ENCODE results near the gene ELMO3.

ELMO3 gene

DNA sequence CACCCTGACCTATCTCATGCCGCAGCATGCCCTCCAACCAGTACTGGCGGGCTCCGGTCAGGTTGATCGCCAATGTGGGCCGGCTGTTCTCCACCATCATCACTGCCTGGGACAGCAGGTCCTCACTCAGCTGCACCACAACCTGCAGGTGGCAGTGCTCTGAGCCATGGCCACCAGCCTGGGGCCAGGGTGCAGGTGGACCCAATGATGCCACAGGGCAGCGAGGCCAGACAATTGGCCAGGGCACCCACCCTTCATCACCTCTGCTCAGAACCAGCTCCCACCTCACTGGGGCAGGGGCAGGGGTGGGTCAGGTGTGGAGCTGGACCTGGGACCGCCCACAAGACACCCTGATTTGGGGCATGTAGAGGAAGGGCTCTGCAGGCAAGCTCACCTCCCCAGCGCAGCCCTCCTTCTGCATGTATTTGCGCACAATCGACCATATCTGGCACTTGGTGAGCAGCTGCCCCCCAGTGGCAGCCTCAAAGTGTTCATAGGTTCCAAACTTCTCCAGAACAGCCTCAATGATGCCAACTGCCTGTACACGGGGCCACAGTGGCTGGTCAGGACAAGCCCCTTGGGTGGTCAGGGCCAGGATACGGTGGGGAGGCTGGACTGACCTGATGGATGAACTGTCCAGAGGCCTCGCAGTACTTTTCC is 19.4 kb upstream of the ELMO3 start:
- DNase-seq (ENCODE audit: low spot score): no peak

DNA sequence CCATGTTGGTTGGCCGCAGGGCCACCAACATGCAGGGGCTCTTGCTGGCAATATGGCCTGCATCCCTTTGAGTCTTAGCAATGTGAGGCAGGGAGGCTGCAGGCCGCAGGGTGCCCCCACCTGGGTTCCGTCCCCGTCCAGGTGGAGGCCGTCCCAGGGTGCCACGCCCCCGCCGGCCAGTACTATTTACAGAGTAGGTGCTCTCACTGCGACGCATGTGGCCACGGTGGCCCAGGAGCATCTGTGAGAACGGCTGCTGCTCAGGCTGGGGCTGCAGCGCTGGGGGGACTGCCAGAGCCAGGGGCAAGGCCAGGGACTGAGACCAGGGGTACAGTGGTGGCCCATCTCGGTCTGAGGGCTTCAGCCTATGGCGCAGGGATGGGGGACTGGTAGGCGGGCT is 18.8 kb upstream of the ELMO3 start:
- no peak for DNase-seq (ENCODE audit: low spot score)

DNA sequence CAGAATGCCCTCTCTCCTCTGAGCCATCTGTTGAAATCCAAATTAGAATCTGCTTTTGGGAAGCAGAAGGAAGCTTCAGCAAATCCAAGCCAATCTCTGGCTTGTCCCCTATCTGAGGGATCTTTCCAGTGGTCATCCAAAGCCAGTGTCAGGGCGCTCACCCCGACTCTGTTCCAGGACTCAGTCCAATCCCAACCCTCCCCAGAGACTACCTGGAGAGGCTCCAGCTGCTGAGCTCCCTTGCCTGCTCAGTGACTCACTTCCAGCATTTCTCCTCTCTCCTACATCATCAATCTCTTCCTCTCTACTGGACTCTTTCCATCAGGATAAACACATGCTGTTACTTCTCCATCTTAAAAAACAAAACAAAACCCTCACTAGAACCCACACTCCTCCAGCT is 17.6 kb upstream of the ELMO3 start:
- DNase-seq (ENCODE audit: low spot score): no peak

DNA sequence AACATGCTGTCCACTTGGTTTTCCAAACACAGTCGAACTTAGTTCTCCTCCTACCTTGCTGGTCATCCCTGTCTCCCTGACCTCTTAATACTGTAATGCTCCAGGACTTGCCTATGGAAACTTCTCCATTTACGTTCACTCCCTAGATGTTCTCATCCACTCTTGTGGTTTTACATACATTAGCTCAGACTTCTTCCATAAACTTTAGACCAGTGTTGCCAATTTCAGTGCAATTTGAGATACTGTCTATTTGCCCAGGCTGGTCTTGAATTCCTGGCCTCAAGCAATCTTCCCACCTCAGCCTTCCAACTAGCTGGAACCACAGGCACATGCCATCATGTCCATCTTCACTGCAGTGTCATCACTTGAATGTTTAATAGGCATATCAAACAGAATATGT is 16.6 kb upstream of the ELMO3 start:
- DNase-seq (ENCODE audit: low spot score): no peak

DNA sequence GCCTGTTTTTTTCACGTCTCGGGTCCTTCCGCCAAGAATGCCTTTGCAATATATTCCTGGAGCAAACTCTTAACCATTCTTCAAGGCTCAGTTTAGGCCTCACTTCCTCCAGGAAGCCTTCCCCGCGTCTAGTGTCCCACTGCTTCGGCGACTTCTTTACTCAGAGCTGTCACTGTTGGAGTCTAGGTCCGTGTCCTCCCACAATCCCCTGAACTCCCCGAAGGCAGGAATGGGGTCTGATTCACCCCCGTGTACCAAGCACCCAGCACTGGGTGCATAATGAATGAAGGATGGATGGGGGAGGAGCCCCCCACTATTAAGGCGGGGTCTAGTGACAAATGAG is 15.7 kb upstream of the ELMO3 start:
- DNase-seq (ENCODE audit: low spot score): no peak

DNA sequence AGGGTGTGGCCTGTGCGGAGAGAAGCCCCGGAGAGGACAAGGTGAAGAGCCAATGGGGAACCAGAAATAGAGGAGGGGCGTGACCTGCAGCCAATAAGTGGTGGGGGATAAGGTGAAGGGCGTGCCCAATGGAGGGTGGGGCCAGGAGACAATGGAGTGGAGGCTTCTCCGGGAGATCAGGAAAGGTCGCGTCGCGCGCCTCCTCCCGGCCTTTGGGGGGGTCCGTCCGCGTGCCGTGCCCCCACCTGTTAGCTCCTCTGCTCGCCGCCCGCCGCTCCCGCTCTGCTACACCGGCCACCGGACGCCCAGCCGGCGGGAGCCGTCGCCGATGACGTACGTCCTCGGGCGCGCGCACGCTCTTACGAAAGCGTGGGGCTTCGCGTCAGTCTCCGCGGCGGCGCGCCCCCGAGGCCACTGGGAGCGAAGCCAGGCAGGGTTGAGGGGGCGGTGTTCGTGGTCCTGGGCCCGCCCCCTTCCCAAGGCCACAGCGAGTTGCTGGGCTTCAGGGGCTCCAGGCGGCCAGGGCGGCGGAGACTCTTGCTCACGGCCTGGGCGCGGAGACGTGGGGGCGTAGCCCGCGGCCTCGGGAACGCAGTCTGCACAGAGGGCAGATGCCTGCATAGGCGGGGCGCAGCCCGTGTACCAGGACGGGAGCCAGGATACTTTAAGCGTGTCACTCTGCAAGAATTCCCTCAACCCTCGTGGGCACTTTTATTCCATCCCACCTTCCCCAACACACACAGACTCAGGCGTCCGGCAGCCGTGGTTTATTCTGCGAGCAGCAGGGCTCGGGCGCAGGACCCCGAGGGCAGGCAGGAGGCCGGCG is 15.1 kb upstream of the ELMO3 start, which contains the start of gene MATCAP1:
MATCAP1 (minus strand) TSS at position 337 of the 826 bp plus-strand sequence. CDS start 3,353 bp downstream, outside the sequence.
- peak; percentile 99 for DNase-seq (ENCODE audit: low spot score)

DNA sequence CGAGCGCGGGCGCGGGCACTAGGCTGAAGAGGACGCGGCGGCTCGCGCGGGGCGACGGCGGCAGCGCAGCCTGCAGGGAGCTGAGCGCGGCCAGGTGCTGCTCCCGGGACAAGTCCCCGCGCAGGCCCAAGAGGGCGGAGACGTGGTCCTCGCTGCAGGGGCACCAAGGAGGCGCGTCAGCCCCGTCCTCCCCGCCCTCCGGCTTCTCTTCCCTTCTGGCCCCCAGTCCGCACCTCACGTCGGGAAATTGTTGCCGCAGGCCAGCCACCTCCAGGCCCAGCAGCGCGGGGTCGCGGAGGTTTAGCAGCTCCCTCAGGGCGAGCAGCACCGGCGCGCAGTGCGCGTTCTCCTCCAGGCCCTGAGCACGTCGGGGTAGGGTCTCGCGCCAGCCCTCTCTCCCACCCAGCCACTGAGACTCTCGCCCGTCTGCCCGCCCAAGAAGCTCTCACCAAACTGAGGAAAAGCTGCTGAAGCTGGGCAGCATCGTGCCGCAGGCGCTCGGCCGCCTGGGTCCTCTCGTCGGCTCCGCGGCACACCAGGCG is 14.4 kb upstream of the ELMO3 start:
- no peak for DNase-seq (ENCODE audit: low spot score)

DNA sequence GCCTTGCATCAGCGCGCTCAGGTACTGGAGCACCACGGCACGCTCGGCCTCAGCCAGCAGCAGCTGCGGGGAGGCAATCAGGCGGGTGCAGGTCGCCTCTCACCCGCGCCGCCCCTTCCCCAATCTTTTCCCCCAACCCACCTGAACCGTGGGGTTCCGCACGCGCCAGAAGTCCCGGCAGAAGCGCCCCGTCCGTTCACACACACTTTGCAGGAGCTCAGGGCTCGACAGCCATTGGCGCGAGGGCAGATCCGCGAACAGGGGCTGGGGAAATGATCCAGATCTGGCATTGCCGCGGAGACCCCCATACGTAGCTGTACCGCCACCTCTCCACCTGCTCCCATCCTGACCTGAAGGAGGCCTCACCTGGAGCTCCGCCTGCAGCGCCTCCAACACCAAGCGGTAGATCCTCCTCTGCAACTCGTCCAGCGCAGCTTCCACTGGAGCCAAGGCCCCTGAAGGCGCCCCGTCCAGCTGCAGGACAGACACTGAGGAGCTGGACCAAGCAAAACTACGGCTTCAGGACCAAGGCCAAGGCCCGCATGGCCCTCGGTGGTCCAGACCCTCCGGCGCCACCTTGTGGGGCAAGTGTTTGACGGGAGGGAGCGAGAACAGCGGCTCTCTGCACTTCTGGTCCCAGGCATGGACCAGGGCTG is 13.8 kb upstream of the ELMO3 start:
- peak; percentile 86 for DNase-seq (ENCODE audit: low spot score)

DNA sequence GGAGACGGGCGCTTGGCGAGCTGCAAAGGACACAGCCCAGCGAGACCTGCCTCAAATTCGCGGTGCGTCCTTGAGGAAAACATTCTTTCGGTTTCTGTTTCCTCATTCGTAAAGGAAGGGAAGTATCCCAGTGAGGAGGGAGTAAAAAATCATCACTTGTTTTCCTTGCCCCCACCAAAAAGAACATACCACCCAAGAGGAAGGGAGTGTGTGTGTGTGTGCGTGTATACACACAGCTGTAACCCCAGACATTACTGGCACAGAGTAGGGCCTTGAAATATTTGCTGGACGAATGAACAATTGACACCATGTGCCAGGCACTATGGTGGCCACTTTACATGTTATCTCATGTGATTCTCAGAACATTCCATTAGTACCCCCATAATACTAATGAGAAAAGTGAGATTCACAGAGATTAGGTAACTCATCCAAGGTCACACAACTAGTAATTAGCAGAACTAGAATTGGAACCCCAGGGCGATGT is 13.2 kb upstream of the ELMO3 start:
- no peak for DNase-seq (ENCODE audit: low spot score)

DNA sequence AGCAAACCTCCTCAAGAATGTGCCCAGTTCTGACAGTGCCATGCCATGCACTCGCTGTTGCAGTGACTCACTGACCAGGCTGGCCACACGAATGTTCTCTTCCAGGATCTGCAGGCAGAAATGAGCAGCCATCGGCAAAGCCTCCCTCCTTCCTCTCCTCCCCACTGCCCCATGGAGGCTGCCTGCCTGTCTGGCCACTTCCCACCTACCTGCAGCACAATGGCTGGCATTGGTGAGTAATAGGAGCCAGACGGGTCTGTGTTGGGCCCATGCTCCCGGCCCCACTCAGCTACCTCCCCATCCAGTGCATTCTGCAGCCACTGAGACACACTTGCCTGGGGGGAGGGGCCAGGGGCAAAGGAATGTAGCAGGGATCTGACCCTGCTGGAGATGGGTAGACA is 12.4 kb upstream of the ELMO3 start:
- DNase-seq (ENCODE audit: low spot score): no peak

DNA sequence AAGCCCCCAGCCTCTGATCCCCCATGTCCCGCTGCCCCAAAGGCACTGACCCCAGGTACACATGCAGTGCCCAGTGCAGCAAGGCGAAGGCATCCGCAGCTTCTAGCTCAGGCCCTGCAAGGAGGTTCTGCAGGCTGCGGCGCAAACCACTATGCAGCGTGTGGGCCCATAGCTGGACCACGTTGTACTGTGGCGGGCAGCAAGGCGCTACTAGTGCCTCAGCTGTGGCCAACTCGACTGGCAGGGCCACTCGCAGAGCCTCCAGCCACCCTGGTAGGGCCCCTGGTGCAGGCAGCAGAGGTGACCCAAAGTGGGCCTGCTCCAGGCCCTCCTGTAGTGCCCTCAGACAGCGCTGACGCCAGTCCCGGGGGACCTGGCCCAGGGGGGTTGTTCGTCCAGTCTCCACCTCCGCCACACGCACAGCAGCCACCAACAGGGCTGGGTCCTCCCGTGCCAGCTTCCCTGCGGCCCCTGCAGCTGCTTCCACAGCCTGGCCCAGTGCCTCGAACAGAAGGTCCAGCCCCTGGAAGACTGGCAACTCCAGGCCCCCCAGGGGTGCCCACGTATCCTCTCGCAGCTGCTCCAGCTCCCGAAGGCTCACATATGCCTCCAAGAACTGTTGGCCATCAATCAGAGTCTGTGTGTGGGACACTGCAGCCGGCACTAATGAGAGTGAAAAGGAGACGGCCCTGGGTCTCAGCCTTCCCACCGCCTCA is 11.6 kb upstream of the ELMO3 start:
- DNase-seq (ENCODE audit: low spot score): no peak

DNA sequence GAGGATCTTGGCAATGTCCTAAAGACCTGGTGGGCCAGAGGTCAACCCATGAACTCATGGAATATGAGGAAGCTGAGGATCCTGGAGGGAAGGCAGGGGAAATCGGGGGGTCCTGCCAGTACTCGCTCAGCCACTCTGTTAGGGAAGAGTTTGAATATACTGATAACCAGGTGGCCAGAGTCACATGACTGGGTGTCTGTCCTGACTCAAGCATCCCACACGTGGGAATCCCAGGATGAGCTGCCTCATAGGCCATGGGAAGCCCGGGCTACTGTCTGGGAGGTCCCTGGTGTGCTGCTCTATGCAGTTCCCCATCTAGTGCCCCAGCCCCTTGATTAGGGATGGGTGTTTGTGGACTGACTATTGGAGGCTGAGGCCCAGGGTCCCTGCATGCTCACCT is 10.6 kb upstream of the ELMO3 start:
- no peak for DNase-seq (ENCODE audit: low spot score)

DNA sequence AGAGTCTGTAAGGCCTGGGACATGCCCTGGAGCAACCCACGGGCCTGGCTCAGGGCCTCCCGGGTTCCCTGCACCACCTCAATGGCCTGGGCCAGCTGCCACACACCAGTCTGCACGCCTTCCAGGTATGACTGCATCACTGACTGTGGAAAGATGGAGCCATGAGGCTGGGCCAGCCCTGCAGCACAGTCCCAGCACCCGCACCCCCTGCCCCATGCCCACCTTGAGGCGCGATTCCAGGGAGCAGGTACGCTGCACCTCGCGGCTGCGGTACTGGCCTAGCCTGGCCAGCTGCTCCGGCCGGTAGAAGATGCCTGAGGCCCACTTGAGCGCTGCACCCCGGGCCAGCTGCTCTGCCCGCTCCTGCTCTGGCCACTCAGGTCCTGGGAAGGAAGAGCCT is 10.1 kb upstream of the ELMO3 start:
- DNase-seq (ENCODE audit: low spot score): no peak

DNA sequence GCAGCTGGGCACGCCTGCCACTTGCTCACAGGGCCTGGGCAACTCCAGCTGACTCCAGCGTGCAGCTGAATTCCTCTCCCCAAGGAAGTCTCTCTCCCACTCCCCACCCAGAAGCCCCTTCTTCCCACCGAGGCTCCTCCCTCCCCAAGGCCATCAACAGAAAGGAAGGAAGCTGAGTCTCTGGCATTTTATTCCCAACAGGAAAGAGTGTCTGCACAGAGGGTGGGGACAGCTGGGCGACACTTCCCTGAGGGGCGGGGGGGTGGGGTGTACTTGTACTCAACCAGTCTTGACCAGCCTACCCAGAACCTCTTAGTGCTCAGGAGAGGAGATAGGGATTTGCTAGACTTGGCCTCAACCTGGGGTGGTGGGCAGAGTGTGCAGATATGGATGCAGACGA is 8.9 kb upstream of the ELMO3 start, which contains the start of gene EXOC3L1:
EXOC3L1 (minus strand) TSS at position 96 of the 400 bp plus-strand sequence. CDS start 460 bp downstream, outside the sequence.
- peak; percentile 81 for DNase-seq (ENCODE audit: low spot score)

DNA sequence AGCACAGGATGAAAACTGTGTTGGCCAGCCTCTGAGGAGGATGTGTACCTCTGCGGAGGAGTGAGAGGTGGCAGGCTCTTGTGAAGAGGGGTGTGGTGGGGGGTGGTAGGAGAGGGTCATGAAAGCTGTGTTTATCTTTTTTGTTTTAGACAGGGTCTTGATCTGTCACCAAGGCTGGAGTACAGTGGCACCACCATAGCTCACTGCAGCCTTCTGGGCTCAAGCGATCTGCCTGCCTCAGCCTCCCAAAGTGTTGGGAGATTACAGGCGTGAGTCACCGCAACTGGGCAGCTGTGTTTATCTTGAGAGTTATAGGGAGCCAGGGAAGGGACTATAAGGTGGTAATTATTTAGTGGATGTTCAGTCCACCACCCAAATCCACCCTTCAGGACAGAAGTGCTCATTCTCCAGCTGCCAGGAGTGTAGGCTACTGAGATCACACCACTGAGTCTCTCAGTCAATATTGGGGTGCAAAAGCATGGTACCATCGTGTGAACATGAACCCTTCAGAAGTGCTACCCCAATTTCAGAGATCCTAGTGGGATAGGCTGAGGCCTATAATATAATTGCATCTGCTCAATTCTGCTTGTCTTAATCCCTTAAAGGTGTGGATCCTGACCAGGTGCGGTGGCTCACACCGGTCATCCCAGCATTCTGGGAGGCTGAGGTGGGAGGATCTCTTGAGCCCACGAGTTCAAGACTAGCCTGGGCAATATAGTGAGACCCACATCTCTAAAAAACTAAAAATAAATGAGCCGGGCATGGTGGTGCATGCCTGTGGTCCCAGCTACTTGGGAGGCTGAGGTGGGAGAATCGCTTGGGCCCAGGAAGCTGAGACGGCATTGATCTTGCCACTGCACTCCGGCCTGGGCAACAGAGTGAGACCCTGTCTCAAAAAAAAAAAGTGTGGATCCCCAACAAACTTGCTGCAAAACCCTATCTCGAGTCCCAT is 8.2 kb upstream of the ELMO3 start:
- no peak for DNase-seq (ENCODE audit: low spot score)

DNA sequence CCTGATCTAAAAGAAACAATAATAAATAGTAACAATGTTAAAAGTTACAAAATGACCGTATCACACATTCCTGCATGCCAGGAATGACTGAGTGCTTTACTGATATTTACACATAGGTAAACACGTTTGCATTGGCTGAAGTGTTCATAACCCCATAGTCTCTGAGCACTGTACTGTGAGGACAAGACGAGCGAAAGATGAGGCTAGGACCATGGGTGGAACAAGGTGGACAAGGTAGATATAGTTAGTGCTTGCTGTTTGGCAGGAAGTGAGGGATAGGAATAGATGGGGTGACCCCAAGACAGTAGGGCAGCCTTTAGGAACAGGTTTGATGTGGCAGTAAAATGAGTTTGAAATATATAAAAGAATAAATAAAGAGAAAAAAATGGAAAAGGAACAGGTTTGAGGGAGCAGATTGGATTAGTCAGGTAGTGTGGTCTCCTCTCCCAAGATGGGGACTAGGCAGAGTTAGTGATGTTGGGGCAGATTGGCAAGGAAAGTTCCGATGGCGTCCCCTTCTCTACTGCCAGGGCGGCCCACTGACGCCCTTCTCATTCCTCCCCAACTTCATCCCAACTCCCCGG is 7.4 kb upstream of the ELMO3 start:
- no peak for DNase-seq (ENCODE audit: low spot score)

DNA sequence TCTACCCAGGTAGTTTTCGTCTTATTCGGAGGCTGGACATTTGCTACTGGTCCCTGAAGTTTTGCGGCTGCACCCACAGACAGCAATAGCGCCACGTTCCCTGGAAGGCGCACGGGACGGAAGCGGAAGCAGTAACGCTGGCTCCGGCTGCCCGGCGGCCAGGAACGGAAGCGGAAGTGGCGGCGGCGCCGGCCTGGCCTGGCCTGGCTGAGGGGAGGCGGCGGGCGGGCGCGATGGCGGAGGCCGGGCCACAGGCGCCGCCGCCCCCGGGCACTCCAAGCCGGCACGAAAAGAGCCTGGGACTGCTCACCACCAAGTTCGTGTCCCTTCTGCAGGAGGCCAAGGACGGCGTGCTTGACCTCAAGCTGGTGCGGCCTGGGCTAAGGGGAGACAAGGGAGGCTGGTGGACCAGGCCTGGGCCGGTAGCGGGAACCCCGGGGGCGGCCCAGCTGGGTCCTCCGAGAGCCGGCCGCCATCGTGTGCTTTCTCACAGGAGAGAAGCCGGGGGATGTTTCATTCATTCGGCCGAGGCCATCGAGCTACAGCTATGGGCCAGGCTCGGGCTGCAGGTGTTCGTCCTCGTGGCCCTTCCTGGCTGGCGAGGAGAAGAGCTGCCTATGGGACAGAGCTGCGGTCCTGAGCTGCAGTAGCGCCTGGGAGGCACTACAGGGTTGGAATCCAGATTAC is 6.8 kb upstream of the ELMO3 start, which contains the start of gene E2F4:
E2F4 (plus strand) TSS at position 161 of the 687 bp plus-strand sequence; CDS start at position 234, 73 bp downstream.
- peak; percentile 87 for DNase-seq (ENCODE audit: low spot score)

DNA sequence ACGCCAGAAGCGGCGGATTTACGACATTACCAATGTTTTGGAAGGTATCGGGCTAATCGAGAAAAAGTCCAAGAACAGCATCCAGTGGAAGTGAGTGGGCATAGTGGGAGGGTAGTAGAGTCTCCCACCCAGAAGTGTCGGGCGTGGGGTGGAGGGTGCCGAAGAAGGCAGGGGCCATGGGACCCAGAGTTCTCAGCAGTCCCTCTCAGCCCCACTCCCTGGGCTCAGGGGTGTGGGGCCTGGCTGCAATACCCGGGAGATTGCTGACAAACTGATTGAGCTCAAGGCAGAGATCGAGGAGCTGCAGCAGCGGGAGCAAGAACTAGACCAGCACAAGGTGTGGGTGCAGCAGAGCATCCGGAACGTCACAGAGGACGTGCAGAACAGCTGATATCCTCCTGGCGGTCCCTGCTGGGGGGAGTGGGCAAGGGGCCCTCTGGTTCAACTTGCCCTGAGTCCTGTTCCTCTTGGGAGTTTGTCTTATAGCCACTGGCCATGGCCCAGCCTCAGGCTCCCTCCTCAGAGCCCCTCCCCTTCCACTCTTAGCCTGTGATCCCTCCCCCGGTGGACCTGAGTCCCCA is 6.1 kb upstream of the ELMO3 start:
- DNase-seq (ENCODE audit: low spot score): no peak

DNA sequence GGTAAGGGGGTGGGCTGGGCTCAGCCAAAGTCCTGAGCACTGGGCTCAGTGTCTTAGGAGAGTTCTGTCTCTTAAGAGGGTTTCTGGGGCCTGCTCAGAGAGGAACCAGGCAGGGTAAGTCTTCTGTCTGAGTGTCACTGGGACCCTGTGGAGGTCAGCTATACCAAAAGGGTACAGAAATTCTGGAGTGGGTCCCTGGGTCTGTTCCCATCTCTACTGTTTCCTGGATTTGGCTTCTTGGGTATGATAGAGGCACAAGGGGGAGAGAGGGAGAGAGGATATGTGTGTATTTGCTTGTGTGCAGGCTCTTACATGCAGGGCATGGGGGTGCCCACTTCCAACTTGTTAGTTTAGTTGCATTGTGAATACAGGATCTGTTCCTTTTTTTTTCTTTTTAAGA is 5.4 kb upstream of the ELMO3 start:
- no peak for DNase-seq (ENCODE audit: low spot score)
